MM.1S (cell line): ENCODE results near the gene DENND2A.

ENCODE experiments used
- EZH2 ChIP-seq: fragments of 300-600 bp; sonication (generic); optimal IDR thresholded peaks from 2 replicates; pipeline ENCODE3; 2017; ENCODE audit warnings: low read depth, mild to moderate bottlenecking, antibody characterized with exemption, low read length, mixed read lengths
- EZH2phosphoT487 ChIP-seq: fragments of 300-600 bp; sonication (generic); IDR thresholded peaks from 2 replicates; pipeline ENCODE4 v1.6.1; 2018; ENCODE audit warnings: antibody characterized with exemption, low read length
- TF ChIP-seq, protein P1 (sequence below): fragments of 300-600 bp; sonication (generic); IDR thresholded peaks from 2 replicates; pipeline ENCODE4 v1.5.1; 2016; ENCODE audit warnings: antibody characterized with exemption, low read length, mixed read lengths

DNA sequence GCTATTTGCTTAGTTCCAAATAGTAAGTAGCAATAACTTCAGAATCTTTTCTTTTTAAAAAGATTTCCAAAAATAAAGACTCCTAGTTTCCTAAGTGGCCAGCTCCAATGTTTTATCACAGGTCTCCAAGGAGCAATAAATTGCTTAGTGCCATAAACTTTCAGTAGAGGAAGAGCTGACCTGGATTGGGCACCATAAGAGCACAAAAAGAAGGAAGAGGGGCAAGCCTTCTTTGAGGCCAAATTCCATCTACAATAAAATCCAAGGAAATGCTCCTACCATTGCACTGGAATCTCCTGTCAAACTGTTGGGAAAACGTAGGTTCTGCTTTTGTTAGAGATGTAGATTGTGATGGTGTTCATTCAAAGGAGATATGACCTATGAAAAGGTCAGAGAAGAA, 64.0 kb downstream of the DENND2A start:
- TF ChIP-seq EZH2 (no peak), EZH2phosphoT487 (no peak)
- TF ChIP-seq, protein P1, sequence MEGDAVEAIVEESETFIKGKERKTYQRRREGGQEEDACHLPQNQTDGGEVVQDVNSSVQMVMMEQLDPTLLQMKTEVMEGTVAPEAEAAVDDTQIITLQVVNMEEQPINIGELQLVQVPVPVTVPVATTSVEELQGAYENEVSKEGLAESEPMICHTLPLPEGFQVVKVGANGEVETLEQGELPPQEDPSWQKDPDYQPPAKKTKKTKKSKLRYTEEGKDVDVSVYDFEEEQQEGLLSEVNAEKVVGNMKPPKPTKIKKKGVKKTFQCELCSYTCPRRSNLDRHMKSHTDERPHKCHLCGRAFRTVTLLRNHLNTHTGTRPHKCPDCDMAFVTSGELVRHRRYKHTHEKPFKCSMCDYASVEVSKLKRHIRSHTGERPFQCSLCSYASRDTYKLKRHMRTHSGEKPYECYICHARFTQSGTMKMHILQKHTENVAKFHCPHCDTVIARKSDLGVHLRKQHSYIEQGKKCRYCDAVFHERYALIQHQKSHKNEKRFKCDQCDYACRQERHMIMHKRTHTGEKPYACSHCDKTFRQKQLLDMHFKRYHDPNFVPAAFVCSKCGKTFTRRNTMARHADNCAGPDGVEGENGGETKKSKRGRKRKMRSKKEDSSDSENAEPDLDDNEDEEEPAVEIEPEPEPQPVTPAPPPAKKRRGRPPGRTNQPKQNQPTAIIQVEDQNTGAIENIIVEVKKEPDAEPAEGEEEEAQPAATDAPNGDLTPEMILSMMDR, result no peak
